HEK293 (cell line): ENCODE data around the gene LYPD5.
"Not testable (repeated sequence)": the region's sequence is repeated elsewhere in the genome, so short reads cannot be mapped to it uniquely, and the experiment has no call there.

ENCODE experiments used
- CTCF ChIA-PET: fragments of 350-600 bp; formaldehyde crosslinking; extraction: SDS; loops from one replicate; lab custom pipeline; 2021; ENCODE audit warnings: antibody characterized with exemption; lab: Yijun Ruan, JAX
- POLR2A ChIA-PET: fragments of 300-600 bp; formaldehyde crosslinking; extraction: SDS; loops from one replicate; lab custom pipeline; 2020; ENCODE audit warnings: antibody characterized with exemption, inconsistent platforms; lab: Yijun Ruan, JAX
- H3K27ac ChIP-seq: fragments of 200-500 bp; sonication (Bioruptor generic); 2 replicates; pipeline ENCODE4 v1.5.1; 2014; ENCODE audit warnings: low read depth, low read length, control low read depth, inconsistent platforms; ENCODE audit errors: extremely low read depth
- H3K36me3 ChIP-seq, 2 experiments: fragments of 200-500 bp in 1 of 2; sonication (Bioruptor generic) in 1 of 2; 1 replicate in 1 of 2; 2 replicates in 1 of 2; pipeline ENCODE4 v1.5.1; 2014 to 2017; ENCODE audit warnings: inconsistent platforms in 2 of 2, low read length in 2 of 2; ENCODE audit not compliant: control insufficient read depth in 2 of 2, insufficient read depth in 1 of 2
- H3K4me1 ChIP-seq: fragments of 200-500 bp; sonication (Bioruptor generic); 2 replicates; pipeline ENCODE4 v1.5.1; 2014; ENCODE audit warnings: mild to moderate bottlenecking, low read length, inconsistent platforms; ENCODE audit not compliant: control insufficient read depth, insufficient read depth
- H3K4me3 ChIP-seq: 2 replicates; pipeline ENCODE4 v1.5.1; 2011; ENCODE audit warnings: low read depth, mild to moderate bottlenecking, control low read depth, low read length, moderate library complexity
- H3K9me3 ChIP-seq: fragments of 200-500 bp; sonication (Bioruptor generic); 2 replicates; pipeline ENCODE4 v1.5.1; 2014; ENCODE audit warnings: low read depth, low read length, inconsistent platforms; ENCODE audit not compliant: control insufficient read depth, insufficient read depth
- KLF17 ChIP-seq: fragments of 450-650 bp; formaldehyde crosslinking; IDR thresholded peaks from 2 replicates; pipeline ENCODE4 v1.5.1; 2016; ENCODE audit warnings: missing biosample characterization, missing genetic modification characterization
- KLF8 ChIP-seq: fragments of 450-650 bp; formaldehyde crosslinking; IDR thresholded peaks from 2 replicates; pipeline ENCODE4 v1.5.1; 2016; ENCODE audit warnings: missing biosample characterization, missing genetic modification characterization
- PRDM10 ChIP-seq: fragments of 450-650 bp; formaldehyde crosslinking; IDR thresholded peaks from 2 replicates; pipeline ENCODE4 v1.5.1; 2016; ENCODE audit warnings: missing biosample characterization, missing genetic modification characterization
- SALL2 ChIP-seq: fragments of 450-650 bp; formaldehyde crosslinking; IDR thresholded peaks from 2 replicates; pipeline ENCODE4 v1.5.0; 2017; ENCODE audit warnings: missing biosample characterization, mild to moderate bottlenecking, missing genetic modification characterization, borderline replicate concordance
- ZBTB11 ChIP-seq: fragments of 450-650 bp; formaldehyde crosslinking; conservative IDR thresholded peaks from 2 replicates; pipeline ENCODE4 v1.5.1; 2016; ENCODE audit warnings: low read depth, missing biosample characterization, missing genetic modification characterization
- ZBTB26 ChIP-seq: fragments of 450-650 bp; formaldehyde crosslinking; optimal IDR thresholded peaks from 2 replicates; pipeline ENCODE3; 2016; ENCODE audit warnings: missing biosample characterization, mild to moderate bottlenecking, missing genetic modification characterization
- ZFHX2 ChIP-seq: fragments of 450-650 bp; formaldehyde crosslinking; conservative IDR thresholded peaks from 2 replicates; pipeline ENCODE4 v1.5.1; 2016; ENCODE audit warnings: missing biosample characterization, missing genetic modification characterization
- ZNF19 ChIP-seq: fragments of 450-650 bp; formaldehyde crosslinking; IDR thresholded peaks from 2 replicates; pipeline ENCODE4; 2016; ENCODE audit warnings: missing biosample characterization, missing genetic modification characterization, low read depth
- ZNF24 ChIP-seq: fragments of 450-650 bp; formaldehyde crosslinking; IDR thresholded peaks from 2 replicates; pipeline ENCODE4 v1.5.1; 2016; ENCODE audit warnings: missing biosample characterization, missing genetic modification characterization
- ZNF248 ChIP-seq: fragments of 450-650 bp; formaldehyde crosslinking; IDR thresholded peaks from 2 replicates; pipeline ENCODE4 v1.5.1; 2017; ENCODE audit warnings: missing biosample characterization, missing genetic modification characterization
- ZNF398 ChIP-seq: fragments of 450-650 bp; formaldehyde crosslinking; IDR thresholded peaks from 2 replicates; pipeline ENCODE4 v1.5.1; 2017; ENCODE audit warnings: missing biosample characterization, missing genetic modification characterization
- ZNF664 ChIP-seq: fragments of 450-650 bp; formaldehyde crosslinking; IDR thresholded peaks from 2 replicates; pipeline ENCODE4 v1.5.1; 2016; ENCODE audit warnings: missing biosample characterization, missing genetic modification characterization

The LYPD5 gene

GRCh38 chr19:43777163-43777695 is 25.0 kb downstream of the LYPD5 start (continued):
- TF ChIP-seq ZNF398 (tag by site-specific recombination): peak; percentile 76
- peak; percentile 32 for TF ChIP-seq ZFHX2
- 0 out of 2 replicates have a peak, but pooled peaks have one; percentile 15 for TF ChIP-seq KLF8 (tag by site-specific recombination)
- peak; percentile 27; the same call in 1 of the 2 replicates for TF ChIP-seq SALL2

GRCh38 chr19:43776286-43776685 is 26.0 kb downstream of the LYPD5 start:
- Histone ChIP-seq H3K9me3 (no peaks in the 10 kb centered on the region), H3K36me3 (no peaks in the 10 kb centered on the region), H3K4me1 (peaks cover 10% of the 10 kb centered on the region; the same call in 1 of the 2 replicates)
- POLR2A ChIA-PET: interaction anchor here (1.4 to 2.8 kb wide), 2 partner anchors 10 to 22 kb away, joined by 4 to 15 read pairs; partner anchors contain the start of gene SMG9
- no peak for TF ChIP-seq ZNF24 (tag by site-specific recombination)
- TF ChIP-seq ZNF398 (tag by site-specific recombination): peak; percentile 13; the same call in 1 of the 2 replicates
- TF ChIP-seq KLF17: peak; percentile 58; the same call in 1 of the 2 replicates
- TF ChIP-seq, all 188 proteins: peak for 2
- CTCF ChIA-PET: interaction anchor here (0.6 to 17.4 kb wide), 8 partner anchors 9 to 272 kb away, joined by 3 to 203 read pairs (median 9); partner anchors contain the start of genes PHLDB3 and SMG9
- Histone ChIP-seq H3K4me3 (no peak overlapping the region), H3K27ac (no peak overlapping the region)

- H3K4me3 ChIP-seq: no peak overlapping the region
- H3K36me3 ChIP-seq: no peaks in the 10 kb centered on the region
- no peak overlapping the region for H3K27ac ChIP-seq
- TF ChIP-seq PRDM10 (tag by site-specific recombination): peak; percentile 45; the same call in 1 of the 2 replicates
- TF ChIP-seq ZNF664: peak; percentile 70; the same call in 1 of the 2 replicates
- peak; percentile 12 for TF ChIP-seq ZBTB26 (tag by site-specific recombination)
- TF ChIP-seq ZNF248 (tag by site-specific recombination): no peak
- no peak for TF ChIP-seq ZNF19 (tag by site-specific recombination)
- TF ChIP-seq ZBTB11 (tag by site-specific recombination): no peak
- peaks cover 10% of the 10 kb centered on the region; the same call in 1 of the 2 replicates for H3K4me1 ChIP-seq
- POLR2A ChIA-PET: interaction anchor here (0.7 to 2.8 kb wide), 4 partner anchors 9 to 22 kb away, joined by 4 to 15 read pairs (median 7); partner anchors contain the start of gene SMG9
- CTCF ChIA-PET: interaction anchor here (0.5 to 17.4 kb wide), 16 partner anchors 9 to 271 kb away, joined by 3 to 203 read pairs (median 5); partner anchors contain the start of genes PHLDB3 and SMG9
- H3K9me3 ChIP-seq: no peaks in the 10 kb centered on the region
These were observed 26.9 kb downstream of the LYPD5 start for GRCh38 chr19:43775299-43775890.

GRCh38 chr19:43774940-43775258 is 27.3 kb downstream of the LYPD5 start:
- POLR2A ChIA-PET: interaction anchor here (0.7 to 1.5 kb wide), 5 partner anchors 18 to 107 kb away, joined by 3 to 9 read pairs (median 5); partner anchors contain the start of gene SMG9
- not testable (repeated sequence) for H3K27ac ChIP-seq, H3K4me3 ChIP-seq, H3K4me1 ChIP-seq, H3K9me3 ChIP-seq, H3K36me3 ChIP-seq
- CTCF ChIA-PET: interaction anchor here (0.5 to 17.4 kb wide), 16 partner anchors 9 to 181 kb away, joined by 3 to 203 read pairs (median 5); partner anchors contain the start of gene SMG9
